ENCODE data around the gene NHLRC1. TPM values are rescaled to one million over a fixed set of nuclear protein-coding genes. Genes with fewer than 3 reads are reported as not detected.

The NHLRC1 gene
- total RNA-seq, 1 experiment from 2014 or later = not detected

- Histone ChIP-seq H3K36me3 (ENCODE audit: insufficient read depth, low read length) (no peaks in the 10 kb centered on the region), H2AFZ (ENCODE audit: low read length) (no peak overlapping the region), H3K79me2 (ENCODE audit: low read length) (no peaks in the 10 kb centered on the region), H4K20me1 (ENCODE audit: insufficient read depth, low read depth, low read length) (no peaks in the 10 kb centered on the region), H3K9me3 (ENCODE audit: low read length) (0 out of 2 replicates have a peak, but pooled peaks cover 6% of the 10 kb centered on the region), H3K27me3 (ENCODE audit: low read length) (no peaks in the 10 kb centered on the region), H3K27ac (ENCODE audit: low read length) (no peak overlapping the region), H3K9me2 (replicated peaks; ENCODE audit: insufficient read depth, low read length) (no peaks in the 10 kb centered on the region), H3K9ac (ENCODE audit: low read length) (no peak overlapping the region), H3K4me1 (ENCODE audit: low read length) (no peaks in the 10 kb centered on the region), H3K4me2 (ENCODE audit: low read depth, low read length, poor library complexity, severe bottlenecking) (no peak overlapping the region), H3K4me3 (ENCODE audit: low read length) (no peak overlapping the region)
- DNase-seq = no peak
Measured at GRCh38 chr6:18102783-18103509, 19.5 kb downstream of the NHLRC1 start.

- Histone ChIP-seq H3K4me2 (ENCODE audit: low read depth, low read length, poor library complexity, severe bottlenecking) (no peak overlapping the region), H3K79me2 (ENCODE audit: low read length) (no peaks in the 10 kb centered on the region), H3K9me2 (replicated peaks; ENCODE audit: insufficient read depth, low read length) (no peaks in the 10 kb centered on the region), H3K9ac (ENCODE audit: low read length) (no peak overlapping the region), H4K20me1 (ENCODE audit: insufficient read depth, low read depth, low read length) (no peaks in the 10 kb centered on the region), H3K27ac (ENCODE audit: low read length) (no peak overlapping the region), H3K4me3 (ENCODE audit: low read length) (no peak overlapping the region), H3K4me1 (ENCODE audit: low read length) (no peaks in the 10 kb centered on the region), H3K27me3 (ENCODE audit: low read length) (no peaks in the 10 kb centered on the region), H3K36me3 (ENCODE audit: insufficient read depth, low read length) (no peaks in the 10 kb centered on the region), H3K9me3 (ENCODE audit: low read length) (no peaks in the 10 kb centered on the region), H2AFZ (ENCODE audit: low read length) (no peak overlapping the region)
- no peak for DNase-seq
Measured at GRCh38 chr6:18101873-18102272, 20.6 kb downstream of the NHLRC1 start.

GRCh38 chr6:18101271-18101670 is 21.2 kb downstream of the NHLRC1 start:
- Histone ChIP-seq H3K9me2 (replicated peaks; ENCODE audit: insufficient read depth, low read length) (no peaks in the 10 kb centered on the region), H3K4me3 (ENCODE audit: low read length) (no peak overlapping the region), H2AFZ (ENCODE audit: low read length) (no peak overlapping the region), H3K9ac (ENCODE audit: low read length) (no peak overlapping the region), H3K79me2 (ENCODE audit: low read length) (no peaks in the 10 kb centered on the region), H3K4me1 (ENCODE audit: low read length) (no peaks in the 10 kb centered on the region), H3K9me3 (ENCODE audit: low read length) (no peaks in the 10 kb centered on the region), H3K27me3 (ENCODE audit: low read length) (no peaks in the 10 kb centered on the region), H3K27ac (ENCODE audit: low read length) (no peak overlapping the region), H3K4me2 (ENCODE audit: low read depth, low read length, poor library complexity, severe bottlenecking) (no peak overlapping the region), H4K20me1 (ENCODE audit: insufficient read depth, low read depth, low read length) (no peaks in the 10 kb centered on the region), H3K36me3 (ENCODE audit: insufficient read depth, low read length) (no peaks in the 10 kb centered on the region)
- DNase-seq = no peak

- no peaks in the 10 kb centered on the region for H3K9me3 ChIP-seq (ENCODE audit: low read length)
- H3K4me3 ChIP-seq (ENCODE audit: low read length) = no peak overlapping the region
- H3K9ac ChIP-seq (ENCODE audit: low read length) = no peak overlapping the region
- H3K36me3 ChIP-seq (ENCODE audit: insufficient read depth, low read length) = no peaks in the 10 kb centered on the region
- no peaks in the 10 kb centered on the region for H3K9me2 ChIP-seq (replicated peaks; ENCODE audit: insufficient read depth, low read length)
- H2AFZ ChIP-seq (ENCODE audit: low read length) = no peak overlapping the region
- no peaks in the 10 kb centered on the region for H3K27me3 ChIP-seq (ENCODE audit: low read length)
- H3K79me2 ChIP-seq (ENCODE audit: low read length) = no peaks in the 10 kb centered on the region
- no peaks in the 10 kb centered on the region for H3K4me1 ChIP-seq (ENCODE audit: low read length)
- no peak overlapping the region for H3K4me2 ChIP-seq (ENCODE audit: low read depth, low read length, poor library complexity, severe bottlenecking)
- no peak overlapping the region for H3K27ac ChIP-seq (ENCODE audit: low read length)
- H4K20me1 ChIP-seq (ENCODE audit: insufficient read depth, low read depth, low read length) = no peaks in the 10 kb centered on the region
- DNase-seq = no peak
Measured at GRCh38 chr6:18100296-18100695, 22.2 kb downstream of the NHLRC1 start.

- H3K4me1 ChIP-seq (ENCODE audit: low read length) = no peaks in the 10 kb centered on the region
- no peak overlapping the region for H3K27ac ChIP-seq (ENCODE audit: low read length)
- H3K79me2 ChIP-seq (ENCODE audit: low read length) = no peaks in the 10 kb centered on the region
- H3K9ac ChIP-seq (ENCODE audit: low read length) = no peak overlapping the region
- H3K27me3 ChIP-seq (ENCODE audit: low read length) = no peaks in the 10 kb centered on the region
- H3K9me2 ChIP-seq (replicated peaks; ENCODE audit: insufficient read depth, low read length) = no peaks in the 10 kb centered on the region
- H2AFZ ChIP-seq (ENCODE audit: low read length) = no peak overlapping the region
- no peak for DNase-seq
- H3K4me3 ChIP-seq (ENCODE audit: low read length) = no peak overlapping the region
- H4K20me1 ChIP-seq (ENCODE audit: insufficient read depth, low read depth, low read length) = no peaks in the 10 kb centered on the region
- H3K4me2 ChIP-seq (ENCODE audit: low read depth, low read length, poor library complexity, severe bottlenecking) = no peak overlapping the region
- no peaks in the 10 kb centered on the region for H3K36me3 ChIP-seq (ENCODE audit: insufficient read depth, low read length)
- H3K9me3 ChIP-seq (ENCODE audit: low read length) = no peaks in the 10 kb centered on the region
Measured at GRCh38 chr6:18099511-18099910, 23.0 kb downstream of the NHLRC1 start.

GRCh38 chr6:18096423-18096822 is 26.1 kb downstream of the NHLRC1 start:
- H3K79me2 ChIP-seq (ENCODE audit: low read length) = no peaks in the 10 kb centered on the region
- H3K9me2 ChIP-seq (replicated peaks; ENCODE audit: insufficient read depth, low read length) = no peaks in the 10 kb centered on the region
- no peak overlapping the region for H2AFZ ChIP-seq (ENCODE audit: low read length)
- no peaks in the 10 kb centered on the region for H3K9me3 ChIP-seq (ENCODE audit: low read length)
- DNase-seq = no peak
- no peak overlapping the region for H3K4me3 ChIP-seq (ENCODE audit: low read length)
- no peaks in the 10 kb centered on the region for H3K27me3 ChIP-seq (ENCODE audit: low read length)
- no peaks in the 10 kb centered on the region for H3K4me1 ChIP-seq (ENCODE audit: low read length)
- no peaks in the 10 kb centered on the region for H4K20me1 ChIP-seq (ENCODE audit: insufficient read depth, low read depth, low read length)
- H3K27ac ChIP-seq (ENCODE audit: low read length) = no peak overlapping the region
- no peak overlapping the region for H3K9ac ChIP-seq (ENCODE audit: low read length)
- no peaks in the 10 kb centered on the region for H3K36me3 ChIP-seq (ENCODE audit: insufficient read depth, low read length)
- no peak overlapping the region for H3K4me2 ChIP-seq (ENCODE audit: low read depth, low read length, poor library complexity, severe bottlenecking)

- no peak overlapping the region for H2AFZ ChIP-seq (ENCODE audit: low read length)
- H3K4me1 ChIP-seq (ENCODE audit: low read length) = no peaks in the 10 kb centered on the region
- no peaks in the 10 kb centered on the region for H3K79me2 ChIP-seq (ENCODE audit: low read length)
- H3K27ac ChIP-seq (ENCODE audit: low read length) = no peak overlapping the region
- no peak overlapping the region for H3K4me3 ChIP-seq (ENCODE audit: low read length)
- H4K20me1 ChIP-seq (ENCODE audit: insufficient read depth, low read depth, low read length) = no peaks in the 10 kb centered on the region
- no peak for DNase-seq
- no peaks in the 10 kb centered on the region for H3K9me2 ChIP-seq (replicated peaks; ENCODE audit: insufficient read depth, low read length)
- H3K36me3 ChIP-seq (ENCODE audit: insufficient read depth, low read length) = no peaks in the 10 kb centered on the region
- no peaks in the 10 kb centered on the region for H3K27me3 ChIP-seq (ENCODE audit: low read length)
- H3K9me3 ChIP-seq (ENCODE audit: low read length) = no peaks in the 10 kb centered on the region
- no peak overlapping the region for H3K9ac ChIP-seq (ENCODE audit: low read length)
- no peak overlapping the region for H3K4me2 ChIP-seq (ENCODE audit: low read depth, low read length, poor library complexity, severe bottlenecking)
Measured at GRCh38 chr6:18091382-18091781, 31.1 kb downstream of the NHLRC1 start.

- Histone ChIP-seq H3K36me3 (ENCODE audit: insufficient read depth, low read length) (no peaks in the 10 kb centered on the region), H3K27ac (ENCODE audit: low read length) (no peak overlapping the region), H3K79me2 (ENCODE audit: low read length) (no peaks in the 10 kb centered on the region), H3K4me1 (ENCODE audit: low read length) (no peaks in the 10 kb centered on the region), H2AFZ (ENCODE audit: low read length) (no peak overlapping the region), H4K20me1 (ENCODE audit: insufficient read depth, low read depth, low read length) (no peaks in the 10 kb centered on the region), H3K9me2 (replicated peaks; ENCODE audit: insufficient read depth, low read length) (no peaks in the 10 kb centered on the region), H3K27me3 (ENCODE audit: low read length) (no peaks in the 10 kb centered on the region), H3K4me2 (ENCODE audit: low read depth, low read length, poor library complexity, severe bottlenecking) (no peak overlapping the region), H3K9ac (ENCODE audit: low read length) (no peak overlapping the region), H3K4me3 (ENCODE audit: low read length) (no peak overlapping the region), H3K9me3 (ENCODE audit: low read length) (no peaks in the 10 kb centered on the region)
- no peak for DNase-seq
Measured at GRCh38 chr6:18090349-18090786, 32.1 kb downstream of the NHLRC1 start.

Data from Karpas-422 (cell line).